Activated naive CD8-positive, alpha-beta T cell treated with anti-CD3 and anti-CD28 coated beads for 36 hours (primary cell): ENCODE data around the gene NTSR1. TPM values are rescaled to one million over a fixed set of nuclear protein-coding genes. Genes with fewer than 3 reads are reported as not detected.

ENCODE experiments used
- DNase-seq: peaks from one replicate; pipeline ENCODE4 v3.0.0; 2021
- H3K27ac Mint-ChIP-seq: one replicate; pipeline ENCODE4 v1.8.0; 2022; ENCODE audit warnings: mild to moderate bottlenecking, moderate library complexity, mixed read lengths
- H3K27me3 Mint-ChIP-seq: one replicate; pipeline ENCODE4 v1.8.0; 2022; ENCODE audit warnings: mild to moderate bottlenecking, mixed read lengths
- H3K36me3 Mint-ChIP-seq: one replicate; pipeline ENCODE4 v1.8.0; 2021; ENCODE audit warnings: mild to moderate bottlenecking, mixed read lengths
- H3K4me1 Mint-ChIP-seq: one replicate; pipeline ENCODE4 v1.8.0; 2021; ENCODE audit warnings: mixed read lengths
- H3K4me3 Mint-ChIP-seq: one replicate; pipeline ENCODE4 v1.8.0; 2022; ENCODE audit warnings: mild to moderate bottlenecking, moderate library complexity, mixed read lengths
- H3K9me3 Mint-ChIP-seq: one replicate; pipeline ENCODE4 v1.8.0; 2022; ENCODE audit warnings: mixed read lengths
- total RNA-seq, 2 experiments: library from RNA; stranded (reverse); gene quantifications; one replicate each; pipeline ENCODE4 v1.2.3, GENCODE V29; 2021

Gene NTSR1
- total RNA-seq, 2 experiments from 2014 or later = not detected

DNA sequence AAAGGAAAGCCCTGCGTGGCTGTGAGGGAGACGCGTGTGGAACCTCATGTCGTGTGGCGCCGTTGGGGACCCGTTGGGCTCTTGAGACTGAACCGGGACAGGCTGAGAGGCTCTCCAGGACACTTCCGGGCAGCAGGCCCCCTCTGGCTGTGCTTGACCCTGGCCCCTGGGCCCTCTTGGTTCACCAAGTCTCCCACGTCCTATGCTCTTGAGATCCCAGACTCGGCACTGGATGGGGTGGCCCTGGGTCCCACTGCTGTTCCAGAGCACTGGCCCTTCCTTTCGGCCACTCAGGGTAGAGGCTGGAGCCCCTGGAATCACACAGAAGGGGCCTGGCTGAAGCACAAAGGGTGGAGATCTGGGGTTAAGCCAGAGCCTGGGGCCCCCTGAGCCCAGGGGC lies 30.4 kb downstream of the NTSR1 start:
- peaks cover 24% of the 10 kb centered on the region for H3K4me1 Mint-ChIP-seq
- DNase-seq = no peak
- no peaks in the 10 kb centered on the region for H3K36me3 Mint-ChIP-seq
- H3K9me3 Mint-ChIP-seq = no peaks in the 10 kb centered on the region
- H3K27ac Mint-ChIP-seq = peak overlapping the region; percentile 83
- no peaks in the 10 kb centered on the region for H3K27me3 Mint-ChIP-seq
- H3K4me3 Mint-ChIP-seq = no peak overlapping the region

- H3K27ac Mint-ChIP-seq = peak overlapping the region; percentile 83
- H3K4me1 Mint-ChIP-seq = peaks cover 23% of the 10 kb centered on the region
- peak overlapping the region; percentile 55 for H3K4me3 Mint-ChIP-seq
- H3K27me3 Mint-ChIP-seq = no peaks in the 10 kb centered on the region
- no peaks in the 10 kb centered on the region for H3K9me3 Mint-ChIP-seq
- no peaks in the 10 kb centered on the region for H3K36me3 Mint-ChIP-seq
- peak; percentile 54 for DNase-seq
Observed at GRCh38 chr20:62739581-62740285, 31.1 kb downstream of the NTSR1 start.

DNA sequence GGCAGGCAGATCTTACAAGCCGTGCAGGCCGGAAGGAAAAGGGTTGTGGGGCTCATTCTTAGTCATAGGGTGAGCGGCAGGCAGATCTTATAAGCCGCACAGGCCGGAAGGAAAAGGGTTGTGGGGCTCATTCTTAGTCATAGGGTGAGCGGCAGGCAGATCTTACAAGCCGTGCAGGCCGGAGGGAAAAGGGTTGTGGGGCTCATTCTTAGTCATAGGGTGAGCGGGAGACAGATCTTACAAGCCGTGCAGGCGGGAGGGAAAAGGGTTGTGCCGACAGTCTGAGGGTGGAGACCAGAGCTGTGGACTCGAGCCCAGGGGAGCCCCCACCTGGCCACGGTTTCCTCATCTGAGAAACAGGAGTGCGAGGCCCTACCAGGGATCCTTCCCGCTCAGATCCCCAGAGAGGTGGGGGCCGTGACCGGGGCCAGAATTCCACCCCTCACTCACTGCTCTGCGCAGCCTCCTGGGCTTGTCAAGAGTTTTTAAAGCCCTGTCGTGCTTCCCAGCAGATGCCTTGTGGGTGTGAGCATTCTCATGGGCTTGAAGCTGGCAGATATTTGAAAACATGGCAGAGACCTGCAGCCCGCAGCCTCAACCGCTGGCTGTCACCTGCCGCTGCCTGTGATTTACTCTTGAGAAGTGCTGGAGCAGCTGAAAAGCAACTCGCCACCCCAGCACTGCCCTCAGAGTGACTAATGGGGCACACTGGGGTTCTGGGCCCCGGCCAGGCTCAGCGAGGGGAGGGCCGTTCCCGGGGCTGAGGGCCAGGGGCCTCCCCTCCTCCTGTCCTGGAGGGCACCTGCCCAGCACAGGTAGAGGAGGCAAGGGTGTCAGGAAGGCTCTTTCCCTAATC lies 31.9 kb downstream of the NTSR1 start:
- peak; percentile 82 for DNase-seq
- Mint-ChIP-seq H3K9me3 (no peaks in the 10 kb centered on the region), H3K4me1 (peaks cover 19% of the 10 kb centered on the region), H3K36me3 (no peaks in the 10 kb centered on the region), H3K4me3 (peak overlapping the region; percentile 55), H3K27me3 (no peaks in the 10 kb centered on the region), H3K27ac (peak overlapping the region; percentile 83)

GRCh38 chr20:62741191-62741691 lies 32.6 kb downstream of the NTSR1 start:
- H3K9me3 Mint-ChIP-seq = no peaks in the 10 kb centered on the region
- peaks cover 14% of the 10 kb centered on the region for H3K4me1 Mint-ChIP-seq
- H3K4me3 Mint-ChIP-seq = no peak overlapping the region
- peaks cover under 1% of the 10 kb centered on the region for H3K27me3 Mint-ChIP-seq
- DNase-seq = no peak
- H3K36me3 Mint-ChIP-seq = no peaks in the 10 kb centered on the region
- no peak overlapping the region for H3K27ac Mint-ChIP-seq

DNA sequence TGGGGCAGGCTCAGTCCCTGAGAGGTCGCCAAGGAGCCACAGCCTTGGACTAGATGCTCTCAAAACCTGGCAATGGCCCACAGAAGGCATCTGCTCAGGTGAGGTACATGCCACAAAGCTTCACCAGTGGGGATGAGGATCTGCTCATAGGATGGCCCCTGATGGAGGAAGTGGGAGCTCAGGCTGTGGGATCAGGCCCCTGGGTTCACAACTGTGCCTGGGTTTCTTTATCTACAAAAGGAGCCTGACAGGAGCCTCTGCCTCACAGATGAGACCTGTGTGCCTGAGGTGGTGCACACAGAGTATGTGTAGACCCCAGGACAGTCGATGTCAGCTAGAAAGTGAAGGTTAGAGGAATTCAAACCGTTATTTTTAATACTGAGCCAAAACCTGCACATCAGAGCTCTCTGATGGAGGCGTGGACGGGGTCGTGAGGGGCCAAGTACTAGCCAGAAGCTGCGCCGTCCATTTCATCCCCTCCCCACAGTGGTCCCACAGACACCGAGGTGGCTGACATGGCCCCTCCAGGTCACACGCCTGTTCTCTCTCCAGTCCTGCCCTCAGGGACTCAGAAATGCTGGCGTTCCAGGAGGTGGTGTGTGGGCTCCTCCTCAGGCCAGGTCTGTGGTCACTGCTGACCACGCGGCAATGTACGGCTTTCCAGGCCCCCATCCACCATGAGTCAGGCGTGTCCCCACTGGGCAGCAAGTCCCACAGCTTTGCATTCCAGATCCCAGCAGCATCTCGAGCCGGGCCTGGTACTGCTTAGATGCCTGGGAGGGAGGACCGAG lies 33.3 kb downstream of the NTSR1 start:
- peaks cover 14% of the 10 kb centered on the region for H3K4me1 Mint-ChIP-seq
- DNase-seq = no peak
- H3K27me3 Mint-ChIP-seq = peaks cover 6% of the 10 kb centered on the region
- no peak overlapping the region for H3K4me3 Mint-ChIP-seq
- no peak overlapping the region for H3K27ac Mint-ChIP-seq
- no peaks in the 10 kb centered on the region for H3K9me3 Mint-ChIP-seq
- H3K36me3 Mint-ChIP-seq = no peaks in the 10 kb centered on the region

GRCh38 chr20:62742550-62742949 lies 33.9 kb downstream of the NTSR1 start:
- Mint-ChIP-seq H3K4me3 (no peak overlapping the region), H3K27me3 (peaks cover 6% of the 10 kb centered on the region), H3K4me1 (peaks cover 12% of the 10 kb centered on the region), H3K36me3 (no peaks in the 10 kb centered on the region), H3K9me3 (no peaks in the 10 kb centered on the region), H3K27ac (no peak overlapping the region)
- DNase-seq = no peak

DNA sequence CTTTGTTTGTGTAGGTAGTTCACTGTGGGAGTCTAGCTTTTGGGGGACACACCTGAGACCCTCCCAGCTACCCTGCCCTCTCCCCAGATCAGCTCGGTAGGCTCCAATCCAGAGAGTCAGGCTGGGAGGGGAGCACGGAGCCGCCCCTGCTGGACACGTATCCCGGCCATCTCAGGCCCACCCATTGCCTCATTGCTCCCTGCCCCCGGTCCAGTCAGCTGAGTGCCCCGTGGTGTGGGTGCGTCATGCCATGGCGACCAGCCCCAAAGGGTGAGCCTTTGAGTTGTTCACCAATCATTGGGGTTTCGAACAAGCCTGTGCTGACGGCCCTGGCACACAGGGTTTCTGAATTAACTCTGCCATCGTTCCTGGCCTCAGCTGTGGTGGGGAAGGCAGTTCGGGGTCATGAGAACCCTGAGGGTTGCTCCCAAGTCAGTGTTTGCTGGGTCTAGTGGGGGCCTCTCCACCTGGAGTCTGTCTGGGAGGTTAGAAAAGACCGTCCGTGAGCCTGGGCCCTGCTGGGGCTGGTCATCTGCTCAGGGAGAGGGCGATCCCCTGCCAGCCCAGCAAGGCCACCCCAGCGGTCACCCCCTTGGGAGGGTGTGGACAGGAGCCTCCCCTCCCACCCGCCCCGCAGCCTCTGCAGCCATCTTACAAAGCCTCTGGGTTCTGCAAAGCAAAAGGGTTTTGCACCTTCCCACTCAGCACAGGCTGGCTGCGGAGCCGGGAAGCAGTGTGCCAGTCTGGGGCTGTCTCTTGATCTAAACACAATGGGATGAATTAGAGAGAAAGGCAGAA lies 34.5 kb downstream of the NTSR1 start:
- Mint-ChIP-seq H3K4me3 (no peak overlapping the region), H3K27me3 (peaks cover 6% of the 10 kb centered on the region), H3K4me1 (peaks cover 12% of the 10 kb centered on the region), H3K36me3 (no peaks in the 10 kb centered on the region), H3K27ac (no peak overlapping the region), H3K9me3 (no peaks in the 10 kb centered on the region)
- DNase-seq = no peak

DNA sequence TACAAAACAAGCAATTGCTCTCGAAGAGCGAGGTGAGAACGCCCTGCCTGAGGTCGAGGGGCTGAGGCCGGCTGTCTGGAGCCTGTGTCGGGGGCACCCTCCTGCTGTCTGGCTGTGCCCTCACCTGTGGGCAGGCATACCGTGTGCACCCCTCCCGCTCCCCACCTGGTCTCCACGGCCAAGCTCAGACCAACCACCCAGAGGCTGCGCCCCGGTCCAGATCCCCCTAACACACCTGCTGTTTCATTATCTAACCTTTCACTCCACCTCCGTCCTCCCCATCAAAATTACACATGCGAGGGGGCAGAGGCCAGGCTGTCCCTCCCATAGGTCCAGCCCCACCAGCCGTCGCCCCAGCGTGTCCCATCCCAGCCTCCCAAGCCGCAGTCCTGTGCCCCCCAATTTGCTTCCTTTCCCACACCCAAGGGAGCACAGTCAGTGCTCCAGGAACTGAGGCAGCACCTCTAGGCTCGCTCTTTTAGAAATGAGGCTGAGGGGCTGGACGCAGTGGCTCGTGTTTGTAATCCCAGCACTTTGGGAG lies 35.2 kb downstream of the NTSR1 start:
- peaks cover 12% of the 10 kb centered on the region for H3K4me1 Mint-ChIP-seq
- H3K27ac Mint-ChIP-seq = no peak overlapping the region
- DNase-seq = no peak
- no peaks in the 10 kb centered on the region for H3K9me3 Mint-ChIP-seq
- no peaks in the 10 kb centered on the region for H3K36me3 Mint-ChIP-seq
- H3K27me3 Mint-ChIP-seq = peaks cover 6% of the 10 kb centered on the region
- H3K4me3 Mint-ChIP-seq = no peak overlapping the region

GRCh38 chr20:62744741-62745191 lies 36.1 kb downstream of the NTSR1 start:
- no peak for DNase-seq
- no peaks in the 10 kb centered on the region for H3K36me3 Mint-ChIP-seq
- peaks cover 6% of the 10 kb centered on the region for H3K4me1 Mint-ChIP-seq
- no peaks in the 10 kb centered on the region for H3K9me3 Mint-ChIP-seq
- H3K4me3 Mint-ChIP-seq = no peak overlapping the region
- H3K27me3 Mint-ChIP-seq = peaks cover 11% of the 10 kb centered on the region
- no peak overlapping the region for H3K27ac Mint-ChIP-seq

- H3K36me3 Mint-ChIP-seq = no peaks in the 10 kb centered on the region
- DNase-seq = no peak
- H3K27me3 Mint-ChIP-seq = peaks cover 16% of the 10 kb centered on the region
- H3K9me3 Mint-ChIP-seq = no peaks in the 10 kb centered on the region
- no peak overlapping the region for H3K4me3 Mint-ChIP-seq
- no peak overlapping the region for H3K27ac Mint-ChIP-seq
- peaks cover 3% of the 10 kb centered on the region for H3K4me1 Mint-ChIP-seq
Observed at GRCh38 chr20:62745279-62745951, 36.8 kb downstream of the NTSR1 start.

- DNase-seq = no peak
- H3K4me1 Mint-ChIP-seq = no peaks in the 10 kb centered on the region
- no peak overlapping the region for H3K27ac Mint-ChIP-seq
- no peaks in the 10 kb centered on the region for H3K36me3 Mint-ChIP-seq
- no peaks in the 10 kb centered on the region for H3K9me3 Mint-ChIP-seq
- peaks cover 16% of the 10 kb centered on the region for H3K27me3 Mint-ChIP-seq
- H3K4me3 Mint-ChIP-seq = no peak overlapping the region
Observed at GRCh38 chr20:62745952-62746288, 37.3 kb downstream of the NTSR1 start.

- no peak for DNase-seq
- Mint-ChIP-seq H3K27ac (no peak overlapping the region), H3K27me3 (peaks cover 16% of the 10 kb centered on the region), H3K4me3 (no peak overlapping the region), H3K4me1 (no peaks in the 10 kb centered on the region), H3K9me3 (no peaks in the 10 kb centered on the region), H3K36me3 (no peaks in the 10 kb centered on the region)
Observed at GRCh38 chr20:62748311-62748710, 39.7 kb downstream of the NTSR1 start.

- Mint-ChIP-seq H3K4me1 (no peaks in the 10 kb centered on the region), H3K36me3 (no peaks in the 10 kb centered on the region), H3K9me3 (no peaks in the 10 kb centered on the region), H3K27me3 (peaks cover 16% of the 10 kb centered on the region), H3K4me3 (no peak overlapping the region), H3K27ac (no peak overlapping the region)
- DNase-seq = no peak
Observed at GRCh38 chr20:62749851-62750445, 41.3 kb downstream of the NTSR1 start.
